Mammary epithelial cell (primary cell): ENCODE data around the gene BEX3.

Experiments used
- EZH2 ChIP-seq: IDR thresholded peaks from 2 replicates; pipeline ENCODE4 v1.6.1; 2012; ENCODE audit warnings: low read length, inconsistent platforms, borderline replicate concordance
- TF ChIP-seq, protein P1 (sequence below), 2 donors: IDR thresholded peaks in 1 of 2; conservative IDR thresholded peaks in 1 of 2; 2 replicates each; pipeline ENCODE4 v1.5.1; 2011 to 2012; ENCODE audit warnings: inconsistent platforms in 2 of 2, low read length in 2 of 2, mild to moderate bottlenecking in 2 of 2, control low read depth in 1 of 2, low read depth in 1 of 2; ENCODE audit not compliant: insufficient read depth in 1 of 2; ENCODE audit errors: extremely low read depth in 1 of 2

DNA sequence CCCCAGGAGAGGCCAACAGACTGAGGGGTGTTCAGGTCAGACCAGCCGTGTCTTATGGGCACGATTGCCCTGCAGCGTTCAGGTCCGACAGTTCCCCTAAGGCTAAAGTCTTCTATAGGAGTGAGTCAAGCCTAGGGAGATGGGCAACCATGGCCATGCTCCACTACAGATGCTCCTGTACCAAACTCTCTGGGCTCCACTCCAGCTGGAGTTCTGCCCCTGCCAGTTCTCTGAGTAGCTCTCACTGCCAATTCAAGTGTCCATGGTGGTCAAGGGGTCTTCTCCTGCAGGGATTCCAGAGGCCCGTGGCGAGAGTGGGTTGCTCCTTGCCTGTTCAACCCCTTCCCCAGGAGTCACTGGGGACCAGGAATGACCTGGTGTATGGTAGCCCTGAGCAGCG lies 38.2 kb downstream of the BEX3 start:
- no peak for TF ChIP-seq EZH2
- TF ChIP-seq, protein P1, sequence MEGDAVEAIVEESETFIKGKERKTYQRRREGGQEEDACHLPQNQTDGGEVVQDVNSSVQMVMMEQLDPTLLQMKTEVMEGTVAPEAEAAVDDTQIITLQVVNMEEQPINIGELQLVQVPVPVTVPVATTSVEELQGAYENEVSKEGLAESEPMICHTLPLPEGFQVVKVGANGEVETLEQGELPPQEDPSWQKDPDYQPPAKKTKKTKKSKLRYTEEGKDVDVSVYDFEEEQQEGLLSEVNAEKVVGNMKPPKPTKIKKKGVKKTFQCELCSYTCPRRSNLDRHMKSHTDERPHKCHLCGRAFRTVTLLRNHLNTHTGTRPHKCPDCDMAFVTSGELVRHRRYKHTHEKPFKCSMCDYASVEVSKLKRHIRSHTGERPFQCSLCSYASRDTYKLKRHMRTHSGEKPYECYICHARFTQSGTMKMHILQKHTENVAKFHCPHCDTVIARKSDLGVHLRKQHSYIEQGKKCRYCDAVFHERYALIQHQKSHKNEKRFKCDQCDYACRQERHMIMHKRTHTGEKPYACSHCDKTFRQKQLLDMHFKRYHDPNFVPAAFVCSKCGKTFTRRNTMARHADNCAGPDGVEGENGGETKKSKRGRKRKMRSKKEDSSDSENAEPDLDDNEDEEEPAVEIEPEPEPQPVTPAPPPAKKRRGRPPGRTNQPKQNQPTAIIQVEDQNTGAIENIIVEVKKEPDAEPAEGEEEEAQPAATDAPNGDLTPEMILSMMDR (conservative IDR thresholded peaks at IDR 0.05 in 1 of 2, IDR thresholded peaks at IDR 0.05 in 1 of 2; ENCODE audit: extremely low read depth in 1 of 2, insufficient read depth in 1 of 2, low read depth in 1 of 2, low read length in 2 of 2) = no peak
